ENCODE measurements around the gene HEATR5A. TPM values are rescaled to one million over a fixed set of nuclear protein-coding genes. Genes with fewer than 3 reads are reported as not detected.

HEATR5A gene
- polyA plus RNA-seq, 2 of the 4 experiments (the other 2 are of a cell fraction): 29.5 to 49.5 TPM

GRCh38 chr14:31265701-31266398, 154.5 kb downstream of the HEATR5A start:
- no peak for DNase-seq (ENCODE audit: low read depth in 1 of 2, low spot score in 1 of 2)
- Histone ChIP-seq H3K9me3 (no peaks in the 10 kb centered on the region), H3K4me1 (peaks cover 35% of the 10 kb centered on the region), H3K4me2 (no peak overlapping the region), H3K4me3 (no peak overlapping the region), H3K27ac (no peak overlapping the region)
- ATAC-seq: no peak
- 76% methylated on average over 8 of the region's 8 CpGs for WGBS (ENCODE audit: missing lambda C conversion rate)
- CTCF ChIA-PET: interaction anchor here (1.0 to 2.0 kb wide), 4 partner anchors 8 to 58 kb away, joined by 3 to 5 read pairs (median 4); partner anchors contain the start of gene HECTD1
- no peak for TF ChIP-seq EHF (CRISPR knock-in tag; IDR thresholded peaks at IDR 0.05)
- TF ChIP-seq CBX8 (IDR thresholded peaks at IDR 0.05): no peak
- TF ChIP-seq, protein P1, sequence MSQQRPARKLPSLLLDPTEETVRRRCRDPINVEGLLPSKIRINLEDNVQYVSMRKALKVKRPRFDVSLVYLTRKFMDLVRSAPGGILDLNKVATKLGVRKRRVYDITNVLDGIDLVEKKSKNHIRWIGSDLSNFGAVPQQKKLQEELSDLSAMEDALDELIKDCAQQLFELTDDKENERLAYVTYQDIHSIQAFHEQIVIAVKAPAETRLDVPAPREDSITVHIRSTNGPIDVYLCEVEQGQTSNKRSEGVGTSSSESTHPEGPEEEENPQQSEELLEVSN (IDR thresholded peaks at IDR 0.05; ENCODE audit: borderline replicate concordance, low read depth): no peak
- TF ChIP-seq NPAS2 (CRISPR knock-in tag; IDR thresholded peaks at IDR 0.05; ENCODE audit: borderline replicate concordance): no peak
- TF ChIP-seq RFX5 (IDR thresholded peaks at IDR 0.05): no peak
- POLR2A ChIA-PET: interaction anchor here (1.1 kb wide), 1 partner anchor 58 kb away, joined by 3 read pairs; the partner anchor contains the start of gene HECTD1
- FAIRE-seq: no peak

- POLR2A ChIA-PET: interaction anchor here (0.7 to 1.9 kb wide), 4 partner anchors 34 to 157 kb away, joined by 3 to 14 read pairs (median 5); partner anchors contain the start of genes HEATR5A and HECTD1
Observed at GRCh38 chr14:31263485-31264133, 156.7 kb downstream of the HEATR5A start.

DNA sequence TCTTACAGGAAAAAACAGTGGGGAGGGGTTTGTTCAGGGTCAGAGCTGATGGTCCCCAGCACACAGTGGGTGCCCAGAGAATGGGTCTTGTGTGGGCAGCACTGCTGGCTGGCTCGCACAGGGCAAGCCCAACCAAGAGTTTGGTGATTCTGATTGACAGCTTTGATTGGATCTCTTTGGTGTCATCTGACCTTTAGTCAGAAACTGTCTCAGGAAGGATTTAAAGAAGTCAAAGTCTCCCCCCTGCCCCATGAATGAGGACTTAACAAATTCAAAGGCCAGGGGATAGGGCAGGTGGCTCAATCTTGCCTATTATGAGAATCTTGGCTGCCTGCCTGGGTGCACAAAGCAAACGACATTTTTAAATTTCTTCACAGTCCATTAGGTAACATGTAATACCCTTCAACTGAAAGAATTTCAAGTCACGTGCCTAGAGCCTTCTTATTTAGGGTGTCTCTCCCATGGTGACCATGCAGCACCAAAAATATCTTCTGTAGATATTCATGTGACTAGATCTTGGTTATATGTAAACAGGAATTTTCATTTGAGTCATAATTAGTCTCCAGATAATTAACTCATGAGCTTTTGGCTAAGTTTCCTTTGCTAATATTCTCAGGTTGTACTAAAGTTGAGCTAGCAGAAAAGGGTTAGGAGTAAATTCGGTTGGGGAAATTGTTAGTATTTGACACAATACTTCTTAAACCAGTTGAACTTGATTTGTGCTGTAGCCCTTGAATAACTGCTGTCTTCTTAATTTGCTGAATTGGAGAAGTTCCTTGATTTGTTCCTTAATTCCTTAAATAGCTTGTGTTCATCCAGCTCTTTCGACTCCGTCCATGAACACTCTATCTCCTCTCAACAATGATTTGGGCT, 158.3 kb downstream of the HEATR5A start:
- no peak overlapping the region for H3K4me3 ChIP-seq
- DNase-seq (ENCODE audit: low read depth in 1 of 2, low spot score in 1 of 2) (peak in 1 of 2 experiments; percentile 43), ATAC-seq (no peak), FAIRE-seq (no peak)
- H3K9me3 ChIP-seq: peaks cover 6% of the 10 kb centered on the region; the same call in 1 of the 3 replicates
- H3K4me1 ChIP-seq: peaks cover 44% of the 10 kb centered on the region
- WGBS (ENCODE audit: missing lambda C conversion rate): 62% methylated on average over 6 of the region's 6 CpGs
- ChIA-PET CTCF (interaction anchor here (1.1 to 1.7 kb wide), 3 partner anchors 28 to 54 kb away, joined by 3 to 5 read pairs (median 3); partner anchors contain the start of gene HECTD1), POLR2A (interaction anchor here (1.9 kb wide), 1 partner anchor 159 kb away, joined by 6 read pairs; the partner anchor contains the start of gene HEATR5A)
- TF ChIP-seq, protein P2, sequence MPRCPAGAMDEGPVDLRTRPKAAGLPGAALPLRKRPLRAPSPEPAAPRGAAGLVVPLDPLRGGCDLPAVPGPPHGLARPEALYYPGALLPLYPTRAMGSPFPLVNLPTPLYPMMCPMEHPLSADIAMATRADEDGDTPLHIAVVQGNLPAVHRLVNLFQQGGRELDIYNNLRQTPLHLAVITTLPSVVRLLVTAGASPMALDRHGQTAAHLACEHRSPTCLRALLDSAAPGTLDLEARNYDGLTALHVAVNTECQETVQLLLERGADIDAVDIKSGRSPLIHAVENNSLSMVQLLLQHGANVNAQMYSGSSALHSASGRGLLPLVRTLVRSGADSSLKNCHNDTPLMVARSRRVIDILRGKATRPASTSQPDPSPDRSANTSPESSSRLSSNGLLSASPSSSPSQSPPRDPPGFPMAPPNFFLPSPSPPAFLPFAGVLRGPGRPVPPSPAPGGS (IDR thresholded peaks at IDR 0.05): no peak
- TF ChIP-seq, protein P3, sequence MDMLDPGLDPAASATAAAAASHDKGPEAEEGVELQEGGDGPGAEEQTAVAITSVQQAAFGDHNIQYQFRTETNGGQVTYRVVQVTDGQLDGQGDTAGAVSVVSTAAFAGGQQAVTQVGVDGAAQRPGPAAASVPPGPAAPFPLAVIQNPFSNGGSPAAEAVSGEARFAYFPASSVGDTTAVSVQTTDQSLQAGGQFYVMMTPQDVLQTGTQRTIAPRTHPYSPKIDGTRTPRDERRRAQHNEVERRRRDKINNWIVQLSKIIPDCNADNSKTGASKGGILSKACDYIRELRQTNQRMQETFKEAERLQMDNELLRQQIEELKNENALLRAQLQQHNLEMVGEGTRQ (IDR thresholded peaks at IDR 0.05): peak; percentile 44; the same call in 1 of the 2 replicates
- peak overlapping the region; percentile 13 to 73; a peak in 5 of 6 replicates for H3K27ac ChIP-seq
- peak overlapping the region; percentile 37 for H3K4me2 ChIP-seq

More at GRCh38 chr14:31263485-31264133, 156.7 kb downstream of the HEATR5A start:
- Histone ChIP-seq H3K27ac (peak overlapping the region; percentile 27 to 73; a peak in 5 of 6 replicates), H3K4me2 (peak overlapping the region; percentile 36), H3K4me1 (peaks cover 35% of the 10 kb centered on the region), H3K4me3 (no peak overlapping the region), H3K9me3 (peaks cover 6% of the 10 kb centered on the region; the same call in 1 of the 3 replicates)
- CTCF ChIA-PET: interaction anchor here (0.8 to 1.7 kb wide), 6 partner anchors 10 to 56 kb away, joined by 3 to 9 read pairs (median 4); partner anchors contain the start of gene HECTD1
- DNase-seq (ENCODE audit: low read depth in 1 of 2, low spot score in 1 of 2) (peak; percentile 57 to 77), FAIRE-seq (no peak), ATAC-seq (peak; percentile 99 to 100)
- 46% methylated on average over 2 of the region's 2 CpGs for WGBS (ENCODE audit: missing lambda C conversion rate)
- TF ChIP-seq FOSL2 (IDR thresholded peaks at IDR 0.05): no peak
- TF ChIP-seq FOSL2 (CRISPR knock-in tag; IDR thresholded peaks at IDR 0.05): peak; percentile 85
- TF ChIP-seq EP300 (IDR thresholded peaks at IDR 0.05): peak in 1 of 2 experiments; percentile 30; a peak in 1 of 5 replicates
- no peak for TF ChIP-seq ZSCAN20 (CRISPR knock-in tag; IDR thresholded peaks at IDR 0.05)
- TF ChIP-seq JUNB (IDR thresholded peaks at IDR 0.05): peak; percentile 45; the same call in 1 of the 2 replicates
- no peak for TF ChIP-seq FOSB (CRISPR knock-in tag; IDR thresholded peaks at IDR 0.05)
- no peak for TF ChIP-seq RARB (CRISPR knock-in tag; IDR thresholded peaks at IDR 0.05)
- TF ChIP-seq EHF (CRISPR knock-in tag; IDR thresholded peaks at IDR 0.05): no peak
- TF ChIP-seq HOXA7 (CRISPR knock-in tag; IDR thresholded peaks at IDR 0.05): no peak
- TF ChIP-seq PHF8 (IDR thresholded peaks at IDR 0.05; ENCODE audit: borderline replicate concordance, low read depth): no peak
- no peak for TF ChIP-seq ELK1 (IDR thresholded peaks at IDR 0.05; ENCODE audit: low read depth, low read length)
- peak in 1 of 2 experiments; percentile 54; a peak in 2 of 5 replicates for TF ChIP-seq JUN (IDR thresholded peaks at IDR 0.05)
- TF ChIP-seq, protein P3 (IDR thresholded peaks at IDR 0.05): 0 out of 2 replicates have a peak, but pooled peaks have one; percentile 4
- TF ChIP-seq ZC3H11A (IDR thresholded peaks at IDR 0.05): 0 out of 2 replicates have a peak, but pooled peaks have one; percentile 5
- TF ChIP-seq HEYL (CRISPR knock-in tag; IDR thresholded peaks at IDR 0.05): no peak
